GM12872 (cell line): ENCODE results near the gene STOML3.

Experiments
- TF ChIP-seq, protein P1 (sequence below): IDR thresholded peaks from 3 replicates; pipeline ENCODE4 v1.5.1; 2011; ENCODE audit warnings: low read depth, mild to moderate bottlenecking, low read length, moderate library complexity; ENCODE audit not compliant: insufficient read depth

STOML3 gene

GRCh38 chr13:39035799-39036198 lies 45.2 kb upstream of the STOML3 start:
- TF ChIP-seq, protein P1, sequence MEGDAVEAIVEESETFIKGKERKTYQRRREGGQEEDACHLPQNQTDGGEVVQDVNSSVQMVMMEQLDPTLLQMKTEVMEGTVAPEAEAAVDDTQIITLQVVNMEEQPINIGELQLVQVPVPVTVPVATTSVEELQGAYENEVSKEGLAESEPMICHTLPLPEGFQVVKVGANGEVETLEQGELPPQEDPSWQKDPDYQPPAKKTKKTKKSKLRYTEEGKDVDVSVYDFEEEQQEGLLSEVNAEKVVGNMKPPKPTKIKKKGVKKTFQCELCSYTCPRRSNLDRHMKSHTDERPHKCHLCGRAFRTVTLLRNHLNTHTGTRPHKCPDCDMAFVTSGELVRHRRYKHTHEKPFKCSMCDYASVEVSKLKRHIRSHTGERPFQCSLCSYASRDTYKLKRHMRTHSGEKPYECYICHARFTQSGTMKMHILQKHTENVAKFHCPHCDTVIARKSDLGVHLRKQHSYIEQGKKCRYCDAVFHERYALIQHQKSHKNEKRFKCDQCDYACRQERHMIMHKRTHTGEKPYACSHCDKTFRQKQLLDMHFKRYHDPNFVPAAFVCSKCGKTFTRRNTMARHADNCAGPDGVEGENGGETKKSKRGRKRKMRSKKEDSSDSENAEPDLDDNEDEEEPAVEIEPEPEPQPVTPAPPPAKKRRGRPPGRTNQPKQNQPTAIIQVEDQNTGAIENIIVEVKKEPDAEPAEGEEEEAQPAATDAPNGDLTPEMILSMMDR, result no peak

DNA sequence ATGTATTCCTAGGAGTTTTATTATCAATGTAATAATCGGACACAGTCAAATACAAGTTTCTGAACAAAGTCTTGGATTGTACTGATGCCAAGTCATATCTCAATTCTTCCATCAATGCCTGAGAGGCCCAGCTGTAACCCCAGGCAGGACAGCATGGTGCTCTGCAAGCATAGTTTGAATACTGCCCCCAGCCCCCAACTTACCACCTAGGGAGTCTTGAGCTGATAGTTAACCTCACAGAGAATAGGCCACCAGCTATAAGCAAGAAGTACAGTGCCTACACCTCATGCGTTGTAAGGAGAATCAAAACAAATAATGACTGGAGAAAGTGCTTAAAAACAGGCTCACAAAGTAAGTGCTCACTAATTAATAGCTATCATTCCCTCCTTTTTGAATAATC lies 44.6 kb upstream of the STOML3 start:
- TF ChIP-seq, protein P1, result no peak

DNA sequence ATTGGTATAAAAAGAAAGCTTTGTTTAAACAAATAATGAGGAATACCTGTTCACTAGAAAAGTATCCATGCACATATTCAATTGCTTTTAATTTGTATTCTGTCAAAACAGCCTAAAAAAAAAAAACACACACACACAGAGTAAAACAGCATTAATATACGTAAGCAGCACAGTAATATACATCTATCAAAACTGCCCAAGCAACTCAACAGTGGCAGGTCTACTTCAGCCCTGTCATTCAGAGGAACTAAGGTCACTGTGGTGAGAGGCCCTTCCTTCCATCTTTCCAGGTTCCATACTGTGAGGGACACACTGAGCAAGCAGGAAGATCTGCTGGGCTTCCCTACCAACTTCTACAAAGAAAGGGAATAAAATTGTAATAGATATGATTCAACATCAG lies 43.5 kb upstream of the STOML3 start:
- TF ChIP-seq, protein P1, result no peak

DNA sequence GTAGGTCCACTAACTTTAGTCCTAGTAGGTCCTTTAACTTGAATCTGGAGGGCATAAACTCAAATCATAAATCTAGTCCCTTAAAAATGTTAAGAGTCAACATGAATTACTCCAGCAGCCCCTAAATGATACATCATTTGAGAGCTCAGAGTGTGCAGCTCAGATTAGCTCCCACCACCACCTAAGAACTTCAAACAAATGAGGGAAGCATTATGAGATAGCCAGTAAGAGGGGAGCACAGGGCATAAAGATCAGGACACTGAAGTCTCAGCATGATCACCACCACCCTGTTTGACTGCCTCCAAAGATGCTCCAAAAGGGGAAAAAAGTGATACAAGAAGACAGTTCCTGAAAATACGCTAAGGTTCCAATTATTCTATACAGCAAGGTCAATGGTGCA lies 41.5 kb upstream of the STOML3 start:
- TF ChIP-seq, protein P1, result no peak

DNA sequence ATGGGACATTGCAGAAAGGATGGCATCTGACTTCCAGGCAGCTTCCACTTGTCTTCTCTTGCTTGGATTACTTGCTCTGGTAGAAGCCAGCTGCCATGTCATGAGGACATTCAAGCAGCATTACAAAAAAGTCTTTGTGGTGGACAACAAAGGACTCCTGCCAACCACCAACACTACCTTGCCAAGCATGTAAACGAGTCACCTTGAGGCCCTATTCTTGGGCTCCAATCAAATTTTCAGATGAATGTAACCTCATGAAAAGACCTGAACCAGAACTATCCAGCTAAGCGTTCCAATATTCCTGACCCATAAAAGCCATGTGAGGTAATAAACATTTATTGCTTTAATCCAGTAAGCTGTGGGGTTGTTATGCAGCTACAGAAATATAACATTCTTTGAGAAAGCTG lies 34.8 kb upstream of the STOML3 start:
- TF ChIP-seq, protein P1, result no peak

- TF ChIP-seq, protein P1, result no peak
These were observed 33.1 kb upstream of the STOML3 start for GRCh38 chr13:39023761-39024160.

DNA sequence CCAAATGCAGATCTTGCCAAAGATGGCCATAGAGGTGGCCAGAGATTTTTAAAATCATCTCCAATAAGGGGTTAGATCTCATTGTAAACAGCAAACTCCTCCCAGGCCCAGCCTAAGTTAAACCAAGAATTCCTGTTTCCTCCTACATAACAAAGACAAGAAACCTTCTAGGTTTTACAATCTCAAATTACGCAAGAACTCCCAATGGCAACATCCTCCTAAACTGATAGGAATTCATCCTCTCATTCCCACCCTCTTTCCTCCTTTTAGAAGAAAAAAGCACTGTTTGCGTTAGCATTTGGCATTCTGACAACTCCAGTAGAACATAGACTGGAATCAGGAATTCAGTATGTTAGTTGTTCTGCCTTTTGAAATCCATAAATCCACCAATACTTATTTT lies 32.7 kb upstream of the STOML3 start:
- TF ChIP-seq, protein P1, result no peak
